Sigmoid colon (tissue), 3 donors: ENCODE data around the gene AGBL5.

Experiments used
- CTCF ChIP-seq, 4 experiments: fragments of 450-650 bp in 3 of 4; fragments of 200-600 bp in 1 of 4; IDR thresholded peaks; one replicate each; pipeline ENCODE4 v1.5.1; 2016 to 2019; ENCODE audit warnings: antibody characterized with exemption in 4 of 4, mild to moderate bottlenecking in 3 of 4, moderate library complexity in 2 of 4
- POLR2A ChIP-seq, 2 donors: fragments of 450-650 bp; IDR thresholded peaks; one replicate each; pipeline ENCODE4 v1.6.1; 2016; ENCODE audit warnings: antibody characterized with exemption in 2 of 2, mild to moderate bottlenecking in 2 of 2, moderate library complexity in 2 of 2

DNA sequence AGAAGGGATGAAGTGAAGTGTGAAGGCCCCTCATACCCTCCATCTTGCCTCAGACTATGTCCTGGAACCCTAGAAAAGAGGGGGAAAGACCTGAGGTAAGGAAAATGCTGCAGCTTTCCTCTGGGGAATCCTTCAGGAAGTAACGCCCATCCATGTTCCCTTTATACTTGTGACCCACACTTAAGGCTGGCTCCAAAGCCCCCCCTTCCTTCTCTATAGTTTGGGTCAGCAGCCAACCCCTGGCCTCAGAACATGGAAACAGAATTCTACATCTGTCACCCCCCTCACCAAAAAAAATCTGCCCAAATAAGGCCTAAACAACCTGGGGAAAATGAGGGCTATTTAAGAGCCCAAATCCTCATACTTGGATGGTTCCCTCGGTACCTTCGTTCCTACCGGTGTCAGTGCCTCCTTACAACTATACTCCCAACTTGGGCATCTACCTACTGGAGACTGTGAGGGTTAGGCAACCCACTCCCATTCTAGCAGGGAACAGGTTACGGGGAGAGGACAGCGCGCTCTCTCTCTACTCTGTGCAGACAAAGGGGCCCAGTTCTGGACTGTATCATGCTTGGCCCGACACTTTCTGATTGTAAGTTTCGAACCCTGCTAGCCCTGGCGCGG, 19.3 kb downstream of the AGBL5 start:
- no peak for TF ChIP-seq CTCF (IDR thresholded peaks at IDR 0.05)
- TF ChIP-seq POLR2A (IDR thresholded peaks at IDR 0.05) = no peak
